BLaER1 treated with 17β-estradiol and CSF1 and Interleukin-3, amounts not matched to agents 10 nM and 100 nM (cell line): Measurements from ENCODE around the gene IL18BP.
A peak's percentile ranks its signal among the peaks of the same experiment; 100 is the strongest.

Experiments
- H3K27ac ChIP-seq, 11 experiments: shearing (Covaris generic); formaldehyde crosslinking; 2 replicates each; pipeline ENCODE4 v1.8.1; 2022
- H3K27me3 ChIP-seq, 11 experiments: shearing (Covaris generic); formaldehyde crosslinking; 2 replicates each; pipeline ENCODE4 v1.8.1; 2022
- H3K36me3 ChIP-seq, 11 experiments: shearing (Covaris generic); formaldehyde crosslinking; 2 replicates each; pipeline ENCODE4 v1.8.1; 2022
- H3K4me1 ChIP-seq, 10 experiments: shearing (Covaris generic); formaldehyde crosslinking; 2 replicates each; pipeline ENCODE4 v1.8.1; 2022
- H3K4me2 ChIP-seq, 11 experiments: shearing (Covaris generic); formaldehyde crosslinking; 2 replicates each; pipeline ENCODE4 v1.8.1; 2022
- H3K4me3 ChIP-seq, 10 experiments: shearing (Covaris generic); formaldehyde crosslinking; 2 replicates each; pipeline ENCODE4 v1.8.1; 2022
- H3K9ac ChIP-seq, 11 experiments: shearing (Covaris generic); formaldehyde crosslinking; 2 replicates each; pipeline ENCODE4 v1.8.1; 2022
- H3K9me3 ChIP-seq, 11 experiments: shearing (Covaris generic); formaldehyde crosslinking; replicated peaks in 1 of 11; 2 replicates each; pipeline ENCODE4 v1.8.1; 2022
- H4K20me1 ChIP-seq, 11 experiments: shearing (Covaris generic); formaldehyde crosslinking; 2 replicates each; pipeline ENCODE4 v1.8.1; 2022
- Cebpa-rat ChIP-seq, 11 experiments: shearing (Covaris generic); IDR thresholded peaks; 2 replicates each; pipeline ENCODE4 v1.8.1; 2022

The IL18BP gene

DNA sequence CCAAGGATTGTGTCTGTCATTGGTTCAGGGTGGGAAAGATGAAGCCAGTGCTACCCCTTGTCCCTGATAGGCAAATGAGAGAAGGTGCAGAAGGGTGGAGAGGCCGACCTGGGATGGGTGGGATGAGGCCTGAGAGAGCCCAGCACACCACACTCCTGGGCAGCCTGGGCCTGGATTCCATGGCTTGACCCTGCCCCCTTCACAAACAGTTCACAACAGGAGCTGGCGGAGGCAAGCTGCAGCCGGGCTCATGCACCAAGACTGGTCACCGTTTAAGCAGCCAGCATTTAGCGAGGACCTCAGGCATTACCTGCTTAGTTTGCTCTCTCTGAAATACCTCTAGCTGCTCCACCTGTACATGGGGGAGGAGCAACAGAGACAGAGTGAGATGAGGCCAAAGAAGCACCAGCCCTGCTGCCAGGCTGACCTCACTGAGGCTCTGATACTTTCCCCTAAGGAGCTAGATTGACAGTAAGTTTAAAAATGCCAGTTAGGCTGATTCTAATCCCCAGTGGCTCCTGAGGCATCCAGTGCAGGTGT, 13.5 kb downstream of the IL18BP start:
- Histone ChIP-seq H3K4me1 (peaks cover 0 to 33% (median 3%) of the 10 kb centered on the region in 10 experiments; a peak in 8 of 20 replicates), H3K27ac (no peak overlapping the region; a peak in 2 of 22 replicates), H3K27me3 (no peaks in the 10 kb centered on the region), H3K9ac (peak overlapping the region in 5 of 11 experiments; percentile 10 to 56 (median 28); a peak in 6 of 22 replicates), H3K4me2 (peak overlapping the region in 1 of 11 experiments; percentile 12; a peak in 2 of 22 replicates), H3K4me3 (no peak overlapping the region), H3K9me3 (no peaks in the 10 kb centered on the region), H4K20me1 (peaks cover 70 to 99% (median 92%) of the 10 kb centered on the region in 11 experiments; a peak in 21 of 22 replicates), H3K36me3 (peaks cover 99% of the 10 kb centered on the region in 11 experiments)
- TF ChIP-seq Cebpa-rat (IDR thresholded peaks at IDR 0.05), result no peak

DNA sequence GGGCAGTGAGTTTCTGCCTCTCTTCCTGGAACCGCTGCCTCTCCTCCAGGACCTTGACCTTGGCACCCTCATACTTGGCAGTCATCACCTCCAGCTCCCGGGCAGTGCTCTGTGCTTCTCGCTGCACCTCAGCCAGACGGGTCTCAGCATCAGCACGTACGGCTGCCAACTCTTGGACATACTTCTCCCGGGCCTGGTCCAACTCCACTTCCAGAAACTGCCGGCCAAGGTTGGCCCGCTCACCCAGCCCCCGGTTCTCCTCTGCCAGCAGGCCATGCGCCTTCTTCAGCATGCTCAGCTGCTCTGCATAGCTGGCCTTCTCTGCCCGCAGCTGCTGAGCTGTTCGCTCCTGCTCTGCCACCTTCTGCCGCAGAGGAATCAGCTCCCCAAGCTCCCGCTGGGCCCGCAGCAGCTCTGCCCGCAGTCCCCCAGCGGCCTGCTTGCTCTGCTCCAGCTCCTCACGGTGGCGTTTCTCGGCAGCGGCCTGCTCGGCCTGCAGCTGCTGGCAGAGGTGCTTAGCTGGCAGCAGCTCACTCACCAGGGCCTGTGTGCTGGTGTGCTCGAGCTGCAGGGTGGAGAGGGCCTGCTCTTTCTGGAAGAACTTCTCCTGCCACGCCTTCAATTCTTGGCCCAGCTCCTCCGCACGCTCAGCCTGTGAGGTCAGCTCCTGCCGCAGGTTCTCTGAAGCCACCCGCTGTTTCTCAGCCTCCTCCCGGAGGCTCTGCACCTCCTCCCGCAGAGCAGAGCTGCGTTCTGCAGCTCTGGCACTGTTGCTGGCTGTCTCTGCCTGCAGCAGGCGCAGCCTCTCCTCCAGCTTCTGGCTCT, 14.4 kb downstream of the IL18BP start:
- TF ChIP-seq Cebpa-rat (IDR thresholded peaks at IDR 0.05), result no peak
- H3K36me3 ChIP-seq, result peaks cover 99% of the 10 kb centered on the region in 11 experiments
- no peak overlapping the region; a peak in 1 of 22 replicates for H3K4me2 ChIP-seq
- H4K20me1 ChIP-seq, result peaks cover 68 to 99% (median 90%) of the 10 kb centered on the region in 11 experiments; a peak in 21 of 22 replicates
- H3K9me3 ChIP-seq, result no peaks in the 10 kb centered on the region
- H3K9ac ChIP-seq, result peak overlapping the region in 5 of 11 experiments; percentile 10 to 56 (median 28); a peak in 4 of 22 replicates
- peaks cover 0 to 33% (median 3%) of the 10 kb centered on the region in 10 experiments; a peak in 8 of 20 replicates for H3K4me1 ChIP-seq
- H3K27me3 ChIP-seq, result no peaks in the 10 kb centered on the region
- no peak overlapping the region for H3K4me3 ChIP-seq
- peak overlapping the region in 1 of 11 experiments; percentile 18; a peak in 1 of 22 replicates for H3K27ac ChIP-seq

DNA sequence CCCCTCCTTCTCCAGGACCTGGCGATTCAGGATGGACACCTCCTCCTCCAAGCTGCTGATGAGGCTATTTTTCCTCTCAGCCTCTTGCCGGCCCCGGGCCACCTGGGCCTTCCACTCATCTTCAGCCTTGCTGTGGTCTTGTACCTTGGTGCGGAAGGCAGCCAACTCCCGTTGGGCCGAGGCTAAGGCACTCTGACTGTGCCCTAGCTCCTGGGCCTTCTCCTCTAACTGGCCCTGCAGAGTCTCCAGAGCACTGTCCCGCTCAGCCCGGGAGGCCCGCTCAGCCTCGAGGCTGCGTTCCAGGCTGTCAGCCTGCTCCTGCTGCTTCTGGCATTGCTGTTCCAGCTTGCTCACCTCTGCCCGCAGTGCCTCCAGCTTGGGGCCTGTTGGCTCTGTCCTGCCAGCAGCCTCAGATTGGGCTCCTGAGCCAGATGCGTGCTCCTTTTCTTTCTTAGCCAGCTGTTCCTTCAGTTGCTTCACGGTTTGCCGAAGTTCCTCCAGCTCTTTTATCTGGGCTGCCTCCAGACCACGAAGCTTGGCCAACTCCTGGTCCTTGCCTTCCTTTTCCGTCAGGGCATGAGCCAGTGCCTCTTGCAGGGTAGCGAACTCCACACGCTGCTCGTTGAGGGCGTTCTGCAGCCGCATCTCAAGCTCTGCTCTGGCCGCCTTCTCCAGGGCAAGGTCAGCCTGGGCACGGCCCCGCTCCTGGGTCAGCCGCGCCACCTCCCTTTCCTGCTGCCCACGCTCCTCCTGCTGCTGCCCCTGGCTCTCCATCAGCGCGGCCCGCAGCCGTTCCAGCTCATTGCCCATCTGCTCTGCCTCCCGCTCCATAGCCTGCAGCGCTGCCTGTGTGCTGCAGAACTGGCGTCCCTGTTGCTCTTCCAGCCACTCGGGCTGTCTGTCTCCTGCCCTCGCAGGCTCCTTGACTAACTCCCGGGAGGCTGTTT, 15.3 kb downstream of the IL18BP start:
- peaks cover 0 to 33% (median 3%) of the 10 kb centered on the region in 10 experiments; a peak in 8 of 20 replicates for H3K4me1 ChIP-seq
- no peak overlapping the region for H3K4me3 ChIP-seq
- no peaks in the 10 kb centered on the region for H3K27me3 ChIP-seq
- H3K4me2 ChIP-seq, result no peak overlapping the region
- H3K27ac ChIP-seq, result 0 out of 22 replicates have a peak overlapping the region, but pooled peaks of 2 of the 11 experiments have one; percentile 18 to 38
- no peaks in the 10 kb centered on the region for H3K9me3 ChIP-seq
- TF ChIP-seq Cebpa-rat (IDR thresholded peaks at IDR 0.05), result no peak
- peaks cover 72 to 100% (median 88%) of the 10 kb centered on the region in 11 experiments; a peak in 21 of 22 replicates for H4K20me1 ChIP-seq
- H3K36me3 ChIP-seq, result peaks cover 100% of the 10 kb centered on the region in 11 experiments
- peak overlapping the region in 3 of 11 experiments; percentile 26 to 56 (median 44); a peak in 3 of 22 replicates for H3K9ac ChIP-seq

DNA sequence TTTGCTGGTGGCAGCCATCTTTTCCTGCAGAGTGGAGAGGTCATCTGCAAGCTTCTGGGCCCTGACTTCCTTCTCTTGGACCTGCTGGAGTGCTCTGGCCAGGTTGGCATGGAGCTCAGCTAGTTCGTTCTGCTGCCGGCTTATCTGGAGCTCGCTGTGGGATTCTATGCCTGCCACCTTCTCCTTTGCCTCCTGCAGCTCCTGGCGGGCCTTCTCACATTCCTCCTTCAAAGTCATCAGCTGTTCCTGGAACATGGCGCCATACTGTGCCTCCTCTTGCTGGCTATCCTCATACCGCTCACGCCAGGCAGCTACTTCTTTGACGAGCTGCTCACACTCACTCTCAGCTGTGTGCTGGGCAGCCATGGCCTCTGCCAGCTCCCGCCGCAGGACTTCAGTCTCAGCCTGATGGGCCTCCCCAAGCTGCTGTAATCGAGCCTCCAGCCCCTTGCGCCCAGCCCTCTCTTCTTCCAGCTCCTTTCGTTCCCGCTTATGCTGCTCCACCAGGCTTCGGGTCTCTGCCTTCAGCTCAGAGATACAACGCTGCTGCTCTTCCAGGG, 16.1 kb downstream of the IL18BP start:
- Histone ChIP-seq H3K9ac (peak overlapping the region in 3 of 11 experiments; percentile 13 to 38 (median 29); a peak in 2 of 22 replicates), H3K36me3 (peaks cover 100% of the 10 kb centered on the region in 11 experiments), H3K4me3 (no peak overlapping the region), H3K27ac (peak overlapping the region in 1 of 11 experiments; percentile 18; a peak in 1 of 22 replicates), H3K27me3 (no peaks in the 10 kb centered on the region), H3K4me2 (no peak overlapping the region), H4K20me1 (peaks cover 65 to 99% (median 83%) of the 10 kb centered on the region in 11 experiments; a peak in 21 of 22 replicates), H3K4me1 (peaks cover 0 to 33% (median 3%) of the 10 kb centered on the region in 10 experiments; a peak in 8 of 20 replicates), H3K9me3 (no peaks in the 10 kb centered on the region)
- TF ChIP-seq Cebpa-rat (IDR thresholded peaks at IDR 0.05), result no peak

DNA sequence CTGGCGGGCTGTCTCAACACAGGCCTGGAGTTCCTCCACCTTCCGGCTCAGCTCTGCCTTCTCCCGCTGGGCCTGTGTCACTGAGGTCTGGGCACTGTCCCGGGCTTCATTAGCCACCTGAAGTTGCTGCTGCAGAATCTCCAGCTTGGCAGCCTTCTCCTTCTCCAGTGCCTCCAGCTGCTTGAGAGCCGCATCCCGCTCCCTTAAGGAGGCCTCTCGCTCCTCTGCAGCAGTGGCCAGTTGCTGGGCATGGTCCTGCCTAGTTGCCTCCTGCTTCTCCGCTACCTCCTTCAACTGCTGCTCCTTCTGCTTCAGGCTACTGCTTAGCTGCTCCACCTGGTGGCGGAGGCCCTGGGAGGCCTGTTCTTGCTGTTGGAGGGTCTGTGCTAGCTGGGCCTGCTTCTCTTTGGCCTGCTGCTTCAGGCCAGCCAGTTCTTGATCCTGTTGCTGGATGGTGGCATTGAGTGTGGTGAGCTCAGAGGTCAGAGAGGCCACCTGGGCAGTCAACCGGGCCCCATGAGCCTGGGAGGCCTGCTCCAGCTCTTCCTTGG, 16.9 kb downstream of the IL18BP start:
- H3K4me3 ChIP-seq, result no peak overlapping the region
- H3K9ac ChIP-seq, result peak overlapping the region in 3 of 11 experiments; percentile 13 to 38 (median 29); a peak in 2 of 22 replicates
- H3K4me1 ChIP-seq, result peaks cover 0 to 33% (median 3%) of the 10 kb centered on the region in 10 experiments; a peak in 8 of 20 replicates
- no peak overlapping the region for H3K4me2 ChIP-seq
- H4K20me1 ChIP-seq, result peaks cover 57 to 95% (median 83%) of the 10 kb centered on the region in 11 experiments; a peak in 21 of 22 replicates
- no peak overlapping the region for H3K27ac ChIP-seq
- H3K27me3 ChIP-seq, result no peaks in the 10 kb centered on the region
- no peaks in the 10 kb centered on the region for H3K9me3 ChIP-seq
- no peak for TF ChIP-seq Cebpa-rat (IDR thresholded peaks at IDR 0.05)
- H3K36me3 ChIP-seq, result peaks cover 100% of the 10 kb centered on the region in 11 experiments

DNA sequence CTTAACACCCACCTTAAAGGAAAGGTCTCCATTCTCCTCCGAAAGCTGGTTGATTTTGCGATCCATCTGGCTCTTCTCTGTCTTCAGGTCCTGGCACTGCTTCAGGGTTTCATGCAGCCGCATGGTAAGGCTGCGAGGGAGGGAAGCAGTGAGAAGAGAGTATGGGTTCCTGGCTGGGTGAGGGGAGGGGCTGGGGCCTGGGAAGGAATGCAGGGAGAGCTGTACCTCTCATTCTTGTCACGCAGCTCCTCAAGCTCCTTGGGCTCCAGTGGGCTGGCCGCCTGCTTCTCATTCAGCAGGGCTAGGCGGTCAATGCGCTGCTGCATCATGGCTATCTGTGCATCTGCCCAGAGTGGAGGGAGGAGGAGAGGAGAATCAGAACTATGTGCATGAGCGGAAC, 19.5 kb downstream of the IL18BP start:
- no peaks in the 10 kb centered on the region for H3K27me3 ChIP-seq
- H3K36me3 ChIP-seq, result peaks cover 100% of the 10 kb centered on the region in 11 experiments
- no peaks in the 10 kb centered on the region for H3K9me3 ChIP-seq
- H3K4me3 ChIP-seq, result no peak overlapping the region
- H4K20me1 ChIP-seq, result peaks cover 36 to 86% (median 68%) of the 10 kb centered on the region in 11 experiments; a peak in 21 of 22 replicates
- peaks cover 0 to 17% (median 0%) of the 10 kb centered on the region in 10 experiments; a peak in 5 of 20 replicates for H3K4me1 ChIP-seq
- no peak overlapping the region for H3K27ac ChIP-seq
- no peak overlapping the region for H3K4me2 ChIP-seq
- H3K9ac ChIP-seq, result no peak overlapping the region
- TF ChIP-seq Cebpa-rat (IDR thresholded peaks at IDR 0.05), result no peak

DNA sequence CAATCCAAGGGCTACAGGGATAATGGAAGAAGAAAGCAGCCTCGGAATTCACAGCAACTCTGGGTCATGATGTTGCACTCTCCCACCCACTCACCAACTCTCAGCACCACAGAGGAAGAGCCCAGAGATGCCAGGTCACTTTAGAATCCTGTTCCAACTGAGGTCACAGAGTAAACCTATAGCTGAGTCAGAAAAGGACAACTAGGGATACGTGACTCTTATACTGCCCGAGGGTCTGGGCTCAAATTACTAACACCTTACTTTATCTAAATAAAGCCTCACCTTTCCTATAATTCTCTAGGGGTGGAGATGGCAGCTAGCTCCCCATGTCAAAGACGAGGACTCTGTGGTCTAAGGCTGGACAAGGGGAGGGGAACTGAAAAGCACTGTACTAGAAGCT, 24.6 kb downstream of the IL18BP start:
- Histone ChIP-seq H3K9ac (peak overlapping the region in 5 of 11 experiments; percentile 4 to 63 (median 15); a peak in 4 of 22 replicates), H3K27ac (no peak overlapping the region), H3K27me3 (no peaks in the 10 kb centered on the region), H3K4me2 (peak overlapping the region in 2 of 11 experiments; percentile 53 to 79; a peak in 2 of 22 replicates), H3K9me3 (no peaks in the 10 kb centered on the region), H3K4me1 (peaks cover 0 to 24% (median 9%) of the 10 kb centered on the region in 10 experiments; a peak in 12 of 20 replicates), H3K4me3 (no peak overlapping the region), H3K36me3 (peaks cover 96 to 100% (median 98%) of the 10 kb centered on the region in 11 experiments), H4K20me1 (peaks cover 53 to 84% (median 72%) of the 10 kb centered on the region in 11 experiments; a peak in 21 of 22 replicates)
- TF ChIP-seq Cebpa-rat (IDR thresholded peaks at IDR 0.05), result no peak
